Activated naive CD8-positive, alpha-beta T cell treated with anti-CD3 and anti-CD28 coated beads for 36 hours (primary cell): ENCODE measurements around the gene RAD50. TPM values are rescaled to one million over a fixed set of nuclear protein-coding genes. Genes with fewer than 3 reads are reported as not detected.

ENCODE experiments used
- total RNA-seq, 2 experiments: library from RNA; stranded (reverse); gene quantifications; one replicate each; pipeline ENCODE4 v1.2.3, GENCODE V29; 2021

The RAD50 gene
- total RNA-seq, 2 experiments from 2014 or later = 40.7 to 49.1 TPM

Other genes starting within 250 kb of the RAD50 start
- 1 to 10 TPM; 3.7 to 4.5 TPM for gene SLC22A5, start 187.3 kb upstream of the RAD50 start, total RNA-seq
- 100 to 1,000 TPM; 228 to 232 TPM for gene IRF1, start 66.2 kb upstream of the RAD50 start, total RNA-seq
- not detected for gene IL5, start 13.5 kb upstream of the RAD50 start, total RNA-seq
- under 1 TPM; 0.44 to 0.72 TPM for gene IL13, start 101.2 kb downstream of the RAD50 start, total RNA-seq
- not detected for gene IL4, start 117.0 kb downstream of the RAD50 start, total RNA-seq
- 10 to 100 TPM; 10.7 to 11.1 TPM for gene KIF3A, start 180.6 kb downstream of the RAD50 start, total RNA-seq
- 1 to 10 TPM; 6.9 to 8.4 TPM for gene CCNI2, start 190.4 kb downstream of the RAD50 start, total RNA-seq
- gene SEPTIN8, start 220.3 kb downstream of the RAD50 start, total RNA-seq = 10 to 100 TPM; 21.2 to 22.2 TPM